ENCODE measurements around the gene AGAP2.
"Not testable (repeated sequence)": the region's sequence is repeated elsewhere in the genome, so short reads cannot be mapped to it uniquely, and the experiment has no call there.

Gene AGAP2

GRCh38 chr12:57720606-57721595 is 17.6 kb downstream of the AGAP2 start:
- DNase-seq = no peak

GRCh38 chr12:57719777-57720605 is 18.6 kb downstream of the AGAP2 start:
- DNase-seq = no peak

GRCh38 chr12:57718641-57719528 is 19.7 kb downstream of the AGAP2 start:
- DNase-seq = no peak

- no peak for DNase-seq
Measured at GRCh38 chr12:57717846-57718640, 20.5 kb downstream of the AGAP2 start.

GRCh38 chr12:57717131-57717530 is 21.4 kb downstream of the AGAP2 start:
- no peak for DNase-seq

GRCh38 chr12:57716305-57716704 is 22.2 kb downstream of the AGAP2 start:
- no peak for DNase-seq

- DNase-seq = no peak
Measured at GRCh38 chr12:57715786-57716185, 22.8 kb downstream of the AGAP2 start.

- DNase-seq = not testable (repeated sequence)
Measured at GRCh38 chr12:57715036-57715748, 23.4 kb downstream of the AGAP2 start.

- no peak for DNase-seq
Measured at GRCh38 chr12:57713209-57713608, 25.3 kb downstream of the AGAP2 start.

GRCh38 chr12:57712701-57713100 is 25.8 kb downstream of the AGAP2 start:
- DNase-seq = no peak

GRCh38 chr12:57708296-57708695 is 30.2 kb downstream of the AGAP2 start:
- no peak for DNase-seq

GRCh38 chr12:57707250-57707649 is 31.3 kb downstream of the AGAP2 start:
- DNase-seq = no peak

- no peak for DNase-seq
Measured at GRCh38 chr12:57700317-57700716, 38.2 kb downstream of the AGAP2 start.

- DNase-seq = no peak
Measured at GRCh38 chr12:57698414-57698813, 40.1 kb downstream of the AGAP2 start.

- DNase-seq = no peak
Measured at GRCh38 chr12:57697076-57697475, 41.5 kb downstream of the AGAP2 start.

GRCh38 chr12:57695770-57696432 is 42.6 kb downstream of the AGAP2 start:
- no peak for DNase-seq

- DNase-seq = no peak
Measured at GRCh38 chr12:57694459-57695019, 44.0 kb downstream of the AGAP2 start.

- DNase-seq = peak; percentile 96
Measured at GRCh38 chr12:57693659-57694458, 44.7 kb downstream of the AGAP2 start, which contains the start of gene OS9. OS9 (plus strand) TSS chr12:57694132; CDS start chr12:57694162, 30 bp downstream.

GRCh38 chr12:57693317-57693658 is 45.3 kb downstream of the AGAP2 start:
- no peak for DNase-seq

Data from stimulated activated naive CD4-positive, alpha-beta T cell treated with Interleukin-2 at 50 U/mL for 16 hours (primary cell).